Retinal pigment epithelial cell (primary cell): Measurements from ENCODE around the gene KCTD20.

Source experiments
- DNase-seq: peaks from one replicate; pipeline ENCODE4 v3.0.0-alpha.2; 2010; ENCODE audit warnings: low read depth
- H3K4me3 ChIP-seq: 2 replicates; pipeline ENCODE4 v1.5.1; 2011; ENCODE audit warnings: mild to moderate bottlenecking, low read length, control low read depth, moderate library complexity
- CTCF ChIP-seq: conservative IDR thresholded peaks from 2 replicates; pipeline ENCODE4 v1.5.1; 2011; ENCODE audit warnings: low read depth, low read length, control low read depth, inconsistent platforms

KCTD20 gene

DNA sequence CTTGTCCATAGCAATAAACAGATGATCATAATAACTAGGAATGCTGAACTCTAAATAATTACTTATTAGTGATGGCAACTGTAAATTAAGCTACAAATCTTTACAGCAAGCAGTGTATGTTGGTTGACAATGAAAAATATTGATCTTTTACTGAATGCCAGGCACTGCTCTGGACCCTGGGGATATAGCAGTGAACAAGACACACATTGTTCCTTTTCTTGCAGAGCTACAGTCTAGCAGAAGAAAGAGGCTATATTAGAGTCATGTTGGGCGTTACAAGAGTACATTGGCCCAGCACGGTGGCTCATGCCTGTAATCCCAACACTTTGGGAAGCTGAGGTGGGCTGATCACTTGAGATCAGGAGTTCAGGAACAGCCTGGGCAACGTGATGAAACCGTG is 11.6 kb upstream of the KCTD20 start:
- no peak for TF ChIP-seq CTCF
- H3K4me3 ChIP-seq, result no peak overlapping the region
- DNase-seq, result no peak

DNA sequence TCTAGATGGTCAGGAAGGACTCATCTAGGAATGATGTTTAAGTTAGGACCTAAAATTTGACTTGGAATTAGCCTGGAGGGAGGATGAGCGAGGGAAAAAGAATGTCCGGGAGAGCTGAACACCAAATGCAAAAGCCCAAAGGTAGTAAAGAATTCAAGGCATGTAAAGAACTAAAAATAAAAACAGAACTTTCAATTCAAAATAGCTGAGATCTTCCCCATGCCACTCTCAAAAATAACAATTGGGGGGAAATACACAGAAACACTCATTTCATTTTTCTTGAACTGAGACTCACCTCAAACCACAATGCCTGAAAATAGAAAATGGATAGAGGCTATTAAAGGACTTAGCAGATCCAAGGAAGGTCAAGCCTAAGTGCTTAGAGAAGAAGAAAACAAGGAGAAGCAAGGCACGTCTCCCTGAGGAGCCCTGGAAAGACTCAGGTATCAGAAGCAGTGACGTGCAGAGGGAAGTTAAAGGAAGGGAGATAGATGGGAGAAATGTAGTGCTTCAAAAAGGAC is 10.6 kb upstream of the KCTD20 start:
- no peak overlapping the region for H3K4me3 ChIP-seq
- DNase-seq, result no peak
- no peak for TF ChIP-seq CTCF

- TF ChIP-seq CTCF, result no peak
- no peak overlapping the region for H3K4me3 ChIP-seq
- DNase-seq, result no peak
These were observed 6.3 kb upstream of the KCTD20 start for GRCh38 chr6:36436466-36436865.

- no peak for TF ChIP-seq CTCF
- peak; percentile 98 for DNase-seq
- no peak overlapping the region for H3K4me3 ChIP-seq
These were observed 1.4 kb upstream of the KCTD20 start for GRCh38 chr6:36441307-36441894.

DNA sequence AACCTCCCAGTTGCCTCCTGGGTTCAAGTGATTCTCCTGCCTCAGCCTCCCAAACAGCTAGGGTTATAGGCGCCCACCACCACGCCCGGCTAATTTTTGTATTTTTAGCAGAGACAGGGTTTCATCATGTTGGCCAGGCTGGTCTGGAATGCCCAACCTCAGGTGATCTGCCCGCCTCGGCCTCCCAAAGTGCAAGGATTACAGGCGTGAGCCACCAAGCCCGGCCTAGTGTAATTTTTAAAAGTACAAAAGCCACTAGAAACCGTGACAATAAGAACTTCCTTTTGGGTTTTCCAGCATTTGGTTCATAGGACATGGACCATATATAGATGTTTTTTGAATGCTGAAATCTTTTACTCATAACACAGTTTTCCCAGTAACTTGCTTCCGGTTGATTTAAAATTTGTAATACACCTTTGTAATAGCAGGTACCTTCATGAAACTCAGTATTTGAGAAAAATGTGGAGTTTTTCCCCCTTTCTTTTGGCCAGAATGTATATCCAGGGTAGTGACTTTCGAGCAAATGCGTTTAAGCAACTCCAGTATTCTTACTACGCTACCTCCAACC is 613 bp upstream of the KCTD20 start:
- H3K4me3 ChIP-seq, result peak overlapping the region; percentile 87
- DNase-seq, result no peak
- TF ChIP-seq CTCF, result no peak

DNA sequence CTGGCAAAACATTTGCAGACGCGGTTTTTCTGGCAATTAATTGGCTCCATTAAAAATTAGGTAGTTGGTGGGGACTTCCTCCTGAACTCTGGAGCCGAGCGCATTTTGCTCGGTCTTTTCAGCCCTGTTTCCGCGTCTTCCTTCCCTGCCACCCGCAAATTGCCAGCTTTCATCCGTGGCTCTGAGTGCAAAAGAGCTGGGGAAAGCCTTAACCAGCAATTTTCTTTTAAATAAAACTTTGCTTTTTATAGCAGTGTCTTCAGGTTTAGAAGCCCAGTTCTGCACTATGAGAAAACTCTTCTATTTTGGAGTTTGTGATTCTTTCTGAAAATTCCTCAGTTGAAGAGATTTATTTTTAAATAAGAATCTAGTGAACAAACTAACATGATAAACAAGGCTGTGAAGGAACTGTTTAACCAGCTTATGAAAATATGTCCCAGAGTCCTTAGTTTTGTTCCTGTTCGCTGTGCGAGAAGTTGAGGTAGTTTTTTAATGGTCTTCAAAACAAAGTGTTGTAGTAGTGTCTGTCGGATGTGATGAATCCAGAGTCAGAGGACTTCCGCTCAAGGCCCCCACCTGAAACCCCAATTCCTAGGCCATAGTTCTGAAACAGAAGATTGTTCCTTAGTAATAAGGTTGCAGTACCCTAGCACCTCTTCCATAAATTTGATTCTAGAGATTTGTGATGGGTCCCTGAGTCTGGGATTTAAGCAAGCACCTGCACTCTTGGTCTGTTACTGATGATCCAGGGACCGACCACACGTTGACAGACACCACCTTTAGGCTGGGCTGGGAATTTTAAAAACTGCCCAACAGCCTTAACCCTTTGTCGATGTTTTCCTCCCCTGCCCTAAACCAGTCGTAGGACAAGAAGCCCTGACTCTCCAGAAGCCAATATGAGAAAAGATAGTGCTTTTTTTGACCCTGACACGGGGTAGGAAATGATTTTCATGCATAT is 950 bp downstream of the KCTD20 start:
- TF ChIP-seq CTCF, result peak; percentile 24
- H3K4me3 ChIP-seq, result peak overlapping the region; percentile 87
- DNase-seq, result no peak
